Measurements from ENCODE around the gene MAP7.

- TF ChIP-seq EZH2phosphoT487 (IDR thresholded peaks at IDR 0.05; ENCODE audit: insufficient read depth, low read depth), result no peak
- no peak for TF ChIP-seq EZH2 (IDR thresholded peaks at IDR 0.05; ENCODE audit: insufficient read depth, poor library complexity, severe bottlenecking)
Observed at GRCh38 chr6:136533487-136533886, 16.7 kb downstream of the MAP7 start.

Measured in GM23248 (cell line).